ENCODE data around the gene THRB. TPM values are rescaled to one million over a fixed set of nuclear protein-coding genes. Genes with fewer than 3 reads are reported as not detected.

The THRB gene
- total and polyA plus RNA-seq, 2 experiments from 2014 or later, result 26.8 to 60.0 TPM

- TF ChIP-seq CTCF (IDR thresholded peaks at IDR 0.05; ENCODE audit: poor library complexity) (no peak), EZH2phosphoT487 (IDR thresholded peaks at IDR 0.05; ENCODE audit: low read depth, severe bottlenecking, unreplicated experiment) (no peak), EZH2 (IDR thresholded peaks at IDR 0.05; ENCODE audit: borderline replicate concordance) (no peak)
- Histone ChIP-seq H3K9me2 (replicated peaks; ENCODE audit: insufficient read depth) (no peaks in the 10 kb centered on the region), H3K27ac (no peak overlapping the region), H3K4me3 (no peak overlapping the region), H3K79me2 (peaks cover 48% of the 10 kb centered on the region), H4K20me1 (ENCODE audit: insufficient read depth, poor library complexity, severe bottlenecking) (no peaks in the 10 kb centered on the region), H3K9me3 (ENCODE audit: low read depth) (no peaks in the 10 kb centered on the region), H2AFZ (no peak overlapping the region), H3K4me2 (no peak overlapping the region), H3K4me1 (ENCODE audit: insufficient read depth) (peaks cover 3% of the 10 kb centered on the region), H3K36me3 (replicated peaks; ENCODE audit: insufficient read depth, low read depth) (no peaks in the 10 kb centered on the region), H3K27me3 (no peaks in the 10 kb centered on the region)
- 95% methylated on average over 6 of the region's 6 CpGs for WGBS (ENCODE audit: low lambda C conversion rate, missing lambda C conversion rate)
- no peak for DNase-seq (ENCODE audit: low spot score)
These were observed 137.0 kb downstream of the THRB start for GRCh38 chr3:24357635-24358034.

GRCh38 chr3:24355806-24356205, 138.8 kb downstream of the THRB start:
- Histone ChIP-seq H3K27ac (no peak overlapping the region), H3K9me3 (ENCODE audit: low read depth) (no peaks in the 10 kb centered on the region), H3K27me3 (no peaks in the 10 kb centered on the region), H4K20me1 (ENCODE audit: insufficient read depth, poor library complexity, severe bottlenecking) (no peaks in the 10 kb centered on the region), H3K36me3 (replicated peaks; ENCODE audit: insufficient read depth, low read depth) (no peaks in the 10 kb centered on the region), H3K4me3 (no peak overlapping the region), H3K4me2 (no peak overlapping the region), H3K79me2 (peaks cover 36% of the 10 kb centered on the region), H3K4me1 (ENCODE audit: insufficient read depth) (peaks cover 6% of the 10 kb centered on the region), H2AFZ (no peak overlapping the region), H3K9me2 (replicated peaks; ENCODE audit: insufficient read depth) (no peaks in the 10 kb centered on the region)
- TF ChIP-seq EZH2phosphoT487 (IDR thresholded peaks at IDR 0.05; ENCODE audit: low read depth, severe bottlenecking, unreplicated experiment) (no peak), EZH2 (IDR thresholded peaks at IDR 0.05; ENCODE audit: borderline replicate concordance) (no peak), CTCF (IDR thresholded peaks at IDR 0.05; ENCODE audit: poor library complexity) (no peak)
- DNase-seq (ENCODE audit: low spot score), result no peak

GRCh38 chr3:24354230-24354629, 140.4 kb downstream of the THRB start:
- Histone ChIP-seq H3K4me3 (no peak overlapping the region), H4K20me1 (ENCODE audit: insufficient read depth, poor library complexity, severe bottlenecking) (no peaks in the 10 kb centered on the region), H2AFZ (no peak overlapping the region), H3K9me2 (replicated peaks; ENCODE audit: insufficient read depth) (no peaks in the 10 kb centered on the region), H3K27ac (no peak overlapping the region), H3K79me2 (peaks cover 33% of the 10 kb centered on the region), H3K4me1 (ENCODE audit: insufficient read depth) (peaks cover 6% of the 10 kb centered on the region), H3K4me2 (no peak overlapping the region), H3K9me3 (ENCODE audit: low read depth) (no peaks in the 10 kb centered on the region), H3K36me3 (replicated peaks; ENCODE audit: insufficient read depth, low read depth) (no peaks in the 10 kb centered on the region), H3K27me3 (no peaks in the 10 kb centered on the region)
- no peak for TF ChIP-seq EZH2 (IDR thresholded peaks at IDR 0.05; ENCODE audit: borderline replicate concordance)
- no peak for TF ChIP-seq CTCF (IDR thresholded peaks at IDR 0.05; ENCODE audit: poor library complexity)
- no peak for TF ChIP-seq EZH2phosphoT487 (IDR thresholded peaks at IDR 0.05; ENCODE audit: low read depth, severe bottlenecking, unreplicated experiment)
- no peak for DNase-seq (ENCODE audit: low spot score)
